ENCODE results near the gene DTD1.

The DTD1 gene

DNA sequence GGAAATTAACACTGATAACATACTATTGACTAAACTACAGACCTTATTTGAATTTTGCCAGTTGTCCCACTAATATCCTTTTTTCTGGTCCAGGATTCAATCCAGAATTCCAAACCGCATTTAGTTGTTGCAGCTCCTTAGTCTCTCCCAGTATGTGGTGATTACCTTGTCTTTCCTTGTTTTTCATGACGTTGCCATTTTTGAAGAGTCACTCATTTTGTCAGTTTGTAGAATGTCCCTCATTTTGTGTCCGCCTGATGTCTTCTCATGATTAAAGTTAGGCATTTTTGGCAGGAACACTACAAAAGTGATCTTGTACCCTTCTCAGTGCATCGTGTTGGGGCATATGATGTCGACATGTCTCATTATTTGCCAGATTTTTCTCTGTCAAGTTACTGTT lies 33.1 kb downstream of the DTD1 start:
- FAIRE-seq: no peak

DNA sequence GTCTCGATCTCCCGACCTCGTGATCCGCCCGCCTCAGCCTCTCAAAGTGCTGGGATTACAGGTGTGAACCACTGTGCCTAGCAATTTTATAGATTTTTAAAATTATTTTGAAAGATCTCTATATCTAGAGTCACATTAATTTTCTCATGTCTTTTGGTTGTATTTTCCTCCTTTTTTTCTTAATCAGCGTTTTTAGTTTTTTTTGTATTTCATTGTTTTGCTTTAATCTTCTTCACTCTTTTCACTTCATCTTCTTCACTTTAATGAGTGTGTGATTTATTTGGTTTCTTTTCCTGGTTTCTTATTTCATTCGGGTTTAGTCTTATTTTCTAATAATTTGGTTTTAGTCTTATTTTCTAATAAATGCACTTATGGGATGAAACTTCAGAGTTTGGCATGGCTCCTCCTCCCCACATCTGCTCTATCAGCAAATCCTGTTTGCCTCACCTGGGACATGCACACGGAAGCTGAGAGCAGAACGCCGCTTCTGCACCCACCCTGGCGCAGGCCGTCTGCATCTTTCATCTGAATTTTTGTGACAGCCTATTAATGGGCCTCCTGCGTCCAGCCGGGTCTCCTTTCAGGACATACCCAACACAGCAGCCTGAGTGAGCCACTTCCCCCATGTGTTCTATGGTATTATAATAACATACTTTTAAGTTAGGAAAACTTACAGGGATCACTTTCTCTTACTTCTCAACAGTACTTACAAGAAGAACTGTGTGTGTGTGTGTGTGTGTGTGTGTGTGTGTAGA lies 35.5 kb downstream of the DTD1 start:
- FAIRE-seq: no peak

DNA sequence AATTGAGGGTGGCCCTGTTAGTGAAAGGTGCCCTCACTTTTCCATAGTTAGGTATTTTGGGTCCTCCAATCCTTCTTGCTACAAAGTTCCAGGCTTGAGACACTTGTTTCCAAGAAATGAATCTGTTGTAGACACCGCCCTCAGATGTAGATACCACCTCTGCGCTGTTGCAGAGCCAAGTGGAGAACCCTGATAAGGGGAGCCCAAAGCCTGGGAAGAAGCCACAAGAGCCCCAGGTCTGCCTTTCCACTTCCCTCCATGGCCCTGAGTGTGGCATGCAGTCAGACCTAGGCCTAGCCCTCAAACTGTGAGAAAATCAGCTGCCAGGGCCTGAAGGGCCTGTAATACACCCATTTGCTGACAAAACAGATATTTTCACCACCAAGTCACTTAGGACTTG lies 37.1 kb downstream of the DTD1 start:
- FAIRE-seq: no peak

DNA sequence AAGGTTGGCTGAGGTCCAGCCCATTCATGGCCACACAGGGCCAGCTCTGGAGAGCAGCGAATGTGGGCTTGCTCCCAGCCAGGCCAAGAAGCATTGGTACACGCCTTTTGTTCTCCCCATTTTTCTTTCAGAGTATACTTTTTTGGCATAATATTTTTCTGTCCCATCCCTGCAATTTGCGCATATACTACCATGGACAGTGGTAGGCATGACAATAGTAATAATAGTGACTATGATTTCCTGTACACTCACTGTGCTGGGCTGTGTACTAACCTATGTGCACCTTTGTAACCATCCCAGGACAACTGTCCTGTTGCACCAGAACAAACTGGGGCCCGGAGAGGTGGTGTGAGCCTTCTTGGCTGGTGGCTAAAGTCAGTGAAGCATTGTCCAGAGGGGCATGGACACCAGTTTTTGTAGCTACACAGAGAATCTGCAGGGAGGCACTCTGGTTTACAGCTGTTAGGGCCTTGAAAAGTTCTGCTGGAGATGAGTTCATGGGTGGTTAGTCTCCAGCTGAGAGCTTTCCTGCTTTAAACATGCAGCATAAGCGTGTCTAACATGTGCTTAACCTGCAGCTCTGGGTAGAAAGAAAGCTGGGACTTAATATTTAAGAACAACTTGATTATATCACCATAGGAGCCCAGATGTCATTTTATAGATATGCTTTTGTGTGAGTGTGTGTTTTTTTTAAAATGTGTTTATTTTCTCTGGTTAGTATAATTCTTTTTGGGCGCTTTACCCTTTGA lies 38.2 kb downstream of the DTD1 start:
- no peak for FAIRE-seq

DNA sequence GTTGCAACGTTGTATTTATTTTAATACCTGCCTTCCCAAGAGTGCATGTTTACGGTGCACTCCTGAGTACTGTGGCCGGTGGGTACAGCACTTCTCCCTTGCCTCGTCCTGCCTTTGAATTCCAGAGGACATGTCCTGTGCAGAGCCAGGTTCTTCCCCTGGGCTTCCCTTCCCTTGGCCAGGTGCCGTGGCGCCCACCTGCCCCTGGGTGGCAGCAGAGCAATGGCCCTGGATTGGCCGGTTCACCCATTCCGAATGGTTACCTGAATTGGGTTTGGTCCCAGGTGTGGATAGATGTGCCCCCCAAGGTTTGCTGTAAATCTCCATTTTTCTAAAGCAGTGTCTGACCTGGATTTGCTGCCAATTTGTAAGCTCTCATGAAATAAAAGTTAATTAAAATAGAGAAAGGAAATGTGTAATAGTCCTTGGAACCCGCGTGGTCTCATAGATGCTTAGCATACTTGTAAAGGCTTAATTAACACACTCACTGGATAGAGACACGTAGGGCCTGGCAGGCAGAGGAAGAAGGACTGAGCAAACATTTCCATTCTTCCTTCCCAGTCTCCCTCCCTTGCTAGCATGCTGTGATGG lies 40.6 kb downstream of the DTD1 start:
- FAIRE-seq: no peak

DNA sequence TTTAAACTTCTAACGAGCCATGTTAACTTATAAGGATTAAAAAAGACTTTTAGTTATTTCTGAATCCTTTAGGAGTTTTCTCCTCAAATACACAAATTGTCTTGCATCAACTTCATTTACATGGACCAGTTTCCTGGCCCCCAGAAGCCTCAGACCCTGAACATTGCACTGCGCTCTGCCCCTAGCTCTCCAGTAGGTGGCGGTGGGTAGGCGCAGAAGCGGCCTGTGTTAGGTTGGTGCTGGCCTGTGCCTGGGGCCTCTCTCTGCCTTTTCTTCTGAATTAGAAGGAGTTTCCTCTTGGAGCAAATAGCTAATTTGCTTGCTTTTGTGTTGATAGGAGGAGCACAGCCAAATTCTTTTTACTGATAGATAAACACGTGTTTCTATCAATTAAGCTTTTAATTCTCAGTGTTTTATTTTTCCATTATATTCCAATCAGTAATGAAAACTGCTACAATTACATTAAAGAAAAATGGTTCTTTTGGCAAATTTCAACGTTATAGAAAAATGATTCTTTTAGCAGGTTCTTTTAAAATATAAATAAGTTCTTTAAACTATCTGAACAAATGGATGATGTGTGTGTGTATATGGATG lies 44.4 kb downstream of the DTD1 start:
- no peak for FAIRE-seq

DNA sequence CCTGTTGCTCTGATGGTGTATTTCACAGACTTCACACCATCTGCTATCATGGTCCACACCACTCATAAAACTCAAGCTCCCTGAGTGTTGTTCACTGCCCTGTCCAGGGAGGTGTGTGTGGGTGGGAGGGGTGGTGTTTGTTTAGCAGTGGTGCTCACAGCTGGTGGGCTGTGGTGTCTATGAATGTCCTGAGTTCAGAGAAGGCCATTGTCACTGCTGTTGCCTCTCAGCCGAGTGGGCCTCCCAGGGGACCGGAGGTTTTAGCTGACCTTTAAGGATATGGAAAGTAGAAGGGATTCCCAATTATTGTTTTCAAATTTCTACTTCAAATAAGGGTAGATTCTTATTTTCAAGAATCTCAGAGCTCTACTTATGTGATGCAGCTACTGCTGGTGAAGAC lies 45.6 kb downstream of the DTD1 start:
- FAIRE-seq: no peak

DNA sequence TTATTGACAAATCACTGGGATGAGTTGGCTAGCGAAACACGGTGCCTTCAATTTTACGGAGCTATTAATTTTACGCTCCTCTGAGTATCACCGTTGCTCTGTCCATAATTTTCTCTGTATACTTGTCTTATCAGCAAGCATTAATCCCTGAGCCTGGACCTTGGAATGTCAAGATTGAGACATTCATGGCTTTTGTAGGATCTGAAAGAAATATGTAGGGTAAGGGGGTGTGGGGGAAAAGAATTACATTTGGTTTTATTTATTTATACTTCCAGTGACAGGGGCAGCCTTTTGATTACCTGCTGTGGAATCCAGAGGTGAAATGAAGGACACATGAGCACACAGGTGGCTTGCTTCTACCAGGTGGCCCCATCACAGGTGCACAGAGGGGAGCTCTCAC lies 46.6 kb downstream of the DTD1 start:
- no peak for FAIRE-seq

DNA sequence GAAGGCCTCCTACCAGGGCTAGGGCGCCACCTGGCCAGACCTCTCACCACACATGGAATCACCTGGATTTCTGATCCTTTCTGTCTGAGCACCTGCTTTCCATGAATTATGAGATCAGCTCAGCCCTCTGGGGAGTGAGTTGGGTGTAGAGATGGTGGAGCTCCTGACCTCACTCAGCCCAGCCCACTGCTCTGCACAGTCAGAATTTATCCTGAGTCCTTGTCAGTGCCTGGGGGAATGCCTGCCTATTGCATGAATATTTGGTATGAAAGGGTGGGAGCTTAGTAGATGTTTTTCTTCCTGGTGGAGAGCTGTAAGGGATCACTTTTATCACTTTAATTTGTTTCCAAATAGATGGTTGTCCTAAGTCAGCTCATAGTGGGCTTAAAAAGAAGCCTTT lies 47.5 kb downstream of the DTD1 start:
- no peak for FAIRE-seq

DNA sequence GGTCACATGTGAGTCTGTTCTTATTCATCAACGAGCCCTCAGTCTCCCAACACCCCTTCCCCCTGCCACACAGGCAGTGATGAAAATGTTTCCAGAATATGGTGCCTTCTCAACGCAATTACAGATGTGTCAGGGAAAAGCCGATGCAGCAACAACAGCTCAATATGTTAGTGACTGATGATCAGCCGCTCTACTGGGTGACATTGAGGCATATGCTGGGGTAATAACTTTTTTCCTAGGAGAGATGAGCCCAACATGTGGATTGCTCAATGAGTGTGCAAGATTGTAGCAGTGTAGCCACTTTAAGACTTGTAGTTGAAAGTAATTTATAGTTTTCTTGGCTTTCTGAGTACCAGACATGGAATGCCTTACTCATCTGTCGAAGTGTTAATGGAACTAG lies 49.4 kb downstream of the DTD1 start:
- no peak for FAIRE-seq

DNA sequence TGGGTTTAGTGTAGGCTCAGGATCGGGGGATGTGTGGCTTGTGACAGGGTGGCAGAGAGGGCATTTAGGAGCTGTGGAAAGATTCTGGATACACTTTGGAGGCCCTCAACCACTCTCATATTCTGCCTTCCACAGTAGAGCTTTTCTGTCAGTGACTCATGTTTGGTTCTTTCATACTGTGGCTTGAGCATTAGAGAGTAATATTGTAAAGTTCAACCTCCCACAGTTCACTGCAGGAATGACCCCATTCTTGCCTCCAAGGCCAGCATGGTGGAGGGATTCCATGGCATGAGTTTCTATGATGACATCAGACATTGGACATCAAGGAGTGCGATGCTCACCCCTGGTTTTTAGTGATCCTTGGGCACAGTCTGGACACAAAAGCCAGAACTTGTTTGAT lies 50.9 kb downstream of the DTD1 start:
- FAIRE-seq: no peak

DNA sequence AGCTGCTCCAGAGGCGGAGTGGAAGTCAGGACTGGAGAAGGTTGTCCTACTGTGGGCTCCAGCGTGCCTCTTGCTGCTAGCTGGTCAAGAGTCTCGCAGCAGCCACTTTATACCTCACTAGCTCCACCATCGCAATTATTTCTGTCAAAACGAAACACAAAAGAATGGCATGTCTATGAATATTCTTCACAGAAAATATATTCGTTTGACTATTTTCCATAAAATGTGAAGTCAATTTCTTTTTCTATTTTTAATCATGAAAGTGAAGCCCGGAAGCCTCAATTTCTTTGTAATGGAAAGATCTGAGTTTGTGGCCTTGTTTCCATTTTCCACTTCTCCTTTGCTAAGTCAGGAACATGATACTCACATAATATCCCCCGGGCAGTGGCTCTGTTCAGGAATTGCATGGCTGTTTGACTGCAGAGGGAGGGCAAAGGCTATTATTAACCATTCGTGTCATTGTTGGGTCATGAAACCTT lies 51.7 kb downstream of the DTD1 start:
- FAIRE-seq: no peak

DNA sequence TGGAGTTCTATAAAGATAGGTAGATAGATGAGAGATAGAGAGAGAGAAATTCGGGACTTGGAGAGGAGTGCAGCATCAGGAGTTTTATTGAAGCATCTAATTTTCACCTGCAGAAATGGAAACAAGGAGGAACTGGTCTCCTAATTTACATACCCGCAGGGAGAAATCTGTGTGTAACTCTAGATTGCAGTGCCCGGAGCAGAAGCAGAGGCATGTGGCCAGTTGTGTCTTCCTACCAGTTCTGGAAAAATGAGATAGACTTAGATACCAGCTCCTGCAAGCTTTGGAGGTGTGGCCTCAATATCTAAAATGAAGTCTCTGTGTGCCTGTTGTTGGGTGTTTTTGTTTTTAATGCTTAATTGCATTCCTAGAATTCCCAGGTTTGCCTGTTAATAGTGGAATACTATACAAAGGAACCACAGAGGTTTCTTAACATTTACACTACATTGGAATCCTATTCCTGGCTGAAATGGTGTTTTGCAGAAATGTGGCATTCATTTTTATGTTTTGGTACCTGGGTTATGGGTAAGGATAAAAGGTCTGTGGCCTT lies 57.4 kb downstream of the DTD1 start:
- FAIRE-seq: no peak

DNA sequence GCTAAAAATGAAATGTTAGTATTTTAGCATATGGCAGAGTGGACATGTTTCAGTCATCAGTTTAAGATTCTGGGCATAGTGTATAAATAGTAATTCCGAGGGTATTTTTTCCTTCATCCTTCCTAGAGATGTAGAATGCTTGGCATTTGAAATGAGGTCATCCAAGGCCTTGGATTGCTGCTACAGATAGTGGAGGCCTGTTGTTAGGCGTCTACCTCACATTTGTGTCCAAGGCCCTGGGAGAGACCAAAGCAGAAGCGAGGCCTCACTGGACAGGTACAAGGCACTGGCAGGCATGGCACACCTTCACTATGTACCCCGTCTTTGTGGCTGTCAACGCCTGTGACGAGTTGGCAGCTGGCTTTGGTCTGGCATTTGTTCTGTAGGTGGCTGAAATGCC lies 58.0 kb downstream of the DTD1 start:
- no peak for FAIRE-seq

DNA sequence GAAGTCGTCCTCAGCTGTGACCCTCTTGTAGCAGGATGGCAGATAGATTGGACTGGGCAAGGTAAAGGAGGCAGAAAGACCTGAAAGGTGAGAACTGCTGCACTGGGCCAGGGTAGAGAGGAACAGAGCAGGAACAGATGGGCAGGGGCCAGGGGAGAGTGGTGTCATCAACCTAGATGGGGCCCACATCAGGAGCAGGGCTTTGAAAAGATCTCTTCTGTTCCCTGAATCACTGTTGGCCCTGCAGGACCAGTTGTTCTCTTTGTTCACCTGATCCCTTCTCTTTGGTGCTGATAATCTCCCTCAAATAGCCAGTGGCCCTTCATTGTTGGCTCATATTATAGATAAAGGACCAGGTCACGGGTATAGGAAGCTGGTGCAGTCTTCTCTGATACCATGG lies 59.9 kb downstream of the DTD1 start:
- no peak for FAIRE-seq

DNA sequence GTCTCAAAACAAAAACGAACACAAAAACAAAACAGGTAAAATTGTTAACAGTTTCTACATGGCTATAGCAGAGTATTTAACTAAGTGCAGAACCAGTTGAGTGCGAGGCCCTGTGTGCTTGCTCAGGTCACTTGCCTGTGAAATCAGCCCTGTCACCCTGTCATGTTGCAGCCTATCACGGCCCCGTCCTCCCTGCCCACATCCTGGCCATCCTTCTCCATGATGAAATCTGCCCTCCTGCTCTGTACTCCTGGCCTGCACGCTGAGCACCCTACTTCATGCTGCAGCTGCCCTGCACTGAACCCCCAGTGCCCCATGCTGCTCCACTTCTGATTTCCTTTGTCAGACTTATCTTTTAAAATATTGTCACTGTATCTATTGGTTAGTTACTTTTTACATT lies 62.4 kb downstream of the DTD1 start:
- FAIRE-seq: no peak

DNA sequence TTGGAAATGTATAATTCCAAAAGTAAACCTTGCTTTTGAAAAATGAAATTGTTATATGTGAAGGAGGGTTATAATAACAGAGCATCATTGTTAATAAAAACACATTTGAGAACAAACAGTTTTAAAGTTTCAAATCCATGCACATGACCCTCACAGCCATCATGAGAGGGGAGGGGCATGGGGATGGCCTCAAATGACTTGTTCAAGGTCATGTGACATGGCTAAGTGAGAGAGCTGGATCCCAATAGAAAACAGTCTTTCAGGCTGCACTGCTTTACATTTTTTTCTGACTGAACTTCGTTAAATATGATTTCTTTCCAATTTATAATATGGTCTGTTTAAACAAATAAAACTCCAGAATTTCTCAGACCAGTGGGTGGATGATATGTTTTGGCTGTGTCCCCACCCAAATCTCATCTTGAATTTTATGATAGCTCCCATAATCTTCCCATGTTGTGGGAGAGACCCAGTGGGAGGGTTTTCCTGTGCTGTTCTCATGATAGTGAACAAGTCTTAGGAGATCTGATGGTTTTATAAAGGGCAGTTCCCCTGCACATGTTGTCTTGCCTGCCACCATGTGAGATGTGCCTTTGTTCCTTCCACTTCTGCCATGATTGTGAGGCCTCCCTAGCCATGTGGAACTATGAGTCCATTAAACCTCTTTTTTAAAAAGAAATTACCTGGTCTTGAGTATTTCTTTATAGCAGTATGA lies 66.0 kb downstream of the DTD1 start:
- FAIRE-seq: no peak

DNA sequence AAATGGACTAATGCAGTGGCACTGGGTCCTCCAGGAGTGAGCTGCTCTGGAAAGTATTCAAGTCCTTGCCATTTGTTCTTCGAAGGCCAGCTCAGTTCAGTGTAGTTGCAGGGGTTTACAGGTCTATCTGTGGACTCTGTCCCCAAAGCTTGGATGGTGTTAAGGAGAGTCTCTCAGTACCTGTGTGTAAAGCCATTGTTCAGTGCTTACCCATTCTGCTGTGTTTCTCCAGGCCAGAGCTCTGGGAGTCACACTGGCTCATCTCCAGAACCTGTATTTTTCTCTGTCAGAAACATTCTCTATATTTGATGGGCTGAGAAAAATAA lies 66.6 kb downstream of the DTD1 start:
- no peak for FAIRE-seq

DNA sequence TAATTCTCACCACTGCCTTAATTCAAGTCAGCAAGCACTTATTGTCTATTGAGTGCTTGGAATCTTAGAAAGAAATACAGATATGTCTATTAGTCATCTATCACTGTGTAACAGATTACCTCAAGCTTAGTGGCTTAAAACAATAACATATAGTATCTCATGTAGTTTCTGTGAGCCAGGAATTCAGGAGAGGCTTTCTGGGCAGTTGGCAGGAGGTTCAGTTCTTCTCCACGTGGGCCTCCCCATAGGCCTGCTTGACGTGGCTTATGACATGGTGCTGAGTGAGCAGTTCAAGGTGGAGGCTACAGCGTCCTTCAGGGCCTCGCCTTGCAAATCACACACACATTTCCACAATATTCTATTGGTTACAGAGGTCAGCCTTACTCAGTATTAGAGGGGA lies 69.7 kb downstream of the DTD1 start:
- no peak for FAIRE-seq

DNA sequence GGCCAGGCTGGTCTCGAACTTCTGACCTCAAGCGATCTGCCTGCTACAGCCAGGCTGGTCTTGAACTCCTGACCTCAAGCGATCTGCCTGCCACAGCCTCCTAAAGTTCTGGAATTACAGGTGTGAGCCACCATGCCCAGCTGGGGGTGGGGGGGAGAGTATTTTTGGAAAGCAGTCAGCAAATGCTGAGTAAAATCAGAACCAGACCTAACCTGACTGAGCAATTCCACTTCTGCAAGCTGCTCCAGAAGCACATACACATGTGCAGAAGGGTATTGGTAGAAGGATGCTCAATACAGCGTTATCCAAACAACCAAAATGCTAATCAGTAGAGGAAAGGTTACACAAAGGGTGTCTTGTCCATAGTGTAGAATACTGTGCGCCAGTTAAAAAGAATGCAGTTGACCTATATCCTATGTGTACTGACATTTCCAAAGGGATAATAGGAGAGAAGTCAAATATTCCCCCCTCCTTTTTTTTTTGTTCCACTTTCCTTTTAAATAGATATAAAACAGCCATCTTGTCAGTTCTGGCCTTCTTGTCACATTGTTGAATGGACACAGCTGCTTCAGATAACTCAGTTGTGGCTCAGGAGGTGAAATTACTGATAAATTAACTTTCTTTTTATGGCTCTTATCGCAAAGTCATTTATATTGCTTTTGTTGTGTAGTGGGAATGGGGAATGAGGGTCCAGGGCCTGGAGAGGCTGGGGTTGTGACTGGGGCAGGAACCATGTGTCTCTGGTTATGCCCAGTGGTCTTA lies 74.6 kb downstream of the DTD1 start:
- FAIRE-seq: no peak

DNA sequence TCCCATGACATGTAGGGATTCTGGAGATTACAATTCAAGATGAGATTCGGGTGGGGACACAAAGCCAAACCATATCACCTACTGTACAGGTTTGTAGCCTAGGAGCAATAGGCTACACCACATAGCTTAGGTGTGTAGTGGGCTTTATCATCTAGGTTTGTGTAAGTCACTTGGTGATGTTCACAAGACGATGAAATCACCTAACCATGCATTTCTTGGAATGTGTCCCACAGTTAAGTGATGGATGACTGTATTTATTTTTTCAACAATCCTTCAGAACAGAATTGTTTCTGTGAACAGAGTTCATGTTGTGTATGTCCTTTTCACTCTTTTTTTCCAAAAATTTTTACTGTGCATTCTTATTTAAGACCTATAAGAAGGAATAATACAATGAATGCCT lies 76.1 kb downstream of the DTD1 start:
- no peak for FAIRE-seq

DNA sequence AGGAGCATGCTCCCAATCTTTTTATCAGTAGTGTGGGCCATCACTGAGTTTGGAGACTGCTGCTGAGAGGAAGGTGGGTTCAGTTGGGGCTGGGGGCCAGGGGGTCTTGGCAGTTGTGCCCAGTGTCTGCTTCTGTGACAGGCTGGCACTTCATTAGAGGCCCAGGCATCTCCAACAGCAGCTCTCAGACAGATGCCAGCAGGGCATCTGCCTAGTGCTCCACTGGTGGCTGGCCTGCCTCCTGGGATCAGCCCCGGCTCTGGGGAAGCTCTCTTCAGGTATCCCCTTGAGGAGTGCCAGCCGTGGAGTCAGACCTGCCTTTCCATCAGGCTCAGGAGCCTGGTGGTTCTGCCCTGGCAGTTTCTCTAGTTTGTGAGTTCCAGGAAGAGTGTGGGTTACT lies 77.3 kb downstream of the DTD1 start:
- no peak for FAIRE-seq

All from colon (tissue), 2 donors.